ENCODE data around the gene KDM4B. TPM values are rescaled to one million over a fixed set of nuclear protein-coding genes. Genes with fewer than 3 reads are reported as not detected.

KDM4B gene
- total and polyA plus RNA-seq, 2 of the 8 experiments (the other 6 are each of a cell fraction or from before 2014, with no cell fraction given) = 12.0 to 31.9 TPM

GRCh38 chr19:5059793-5060192, 90.9 kb downstream of the KDM4B start:
- CTCF ChIA-PET (ENCODE audit: partially characterized antibody) = interaction anchor here (0.6 to 3.3 kb wide), 7 partner anchors 8 to 77 kb away, joined by 3 to 10 read pairs (median 5); no protein-coding TSS in a partner anchor
- no peak overlapping the region for H3K23ac ChIP-seq (ENCODE audit: insufficient read length)

More at GRCh38 chr19:5059793-5060192, 90.9 kb downstream of the KDM4B start:
- peaks cover 0 to 9% (median 0%) of the 10 kb centered on the region in 4 experiments; a peak in 3 of 7 replicates for H3K4me1 ChIP-seq (replicated peaks in 1 of 4; ENCODE audit: control insufficient read depth in 3 of 4, insufficient read depth in 4 of 4, low read length in 3 of 4)
- no peak overlapping the region for H2BK5ac ChIP-seq (ENCODE audit: low read depth, low read length)
- no peaks in the 10 kb centered on the region for H3K23me2 ChIP-seq (ENCODE audit: low read depth, low read length)
- FAIRE-seq (no peak), DNase-seq (ENCODE audit: low read depth in 1 of 2, low spot score in 2 of 2) (no peak)
- no peak overlapping the region for H3K14ac ChIP-seq (ENCODE audit: insufficient read length)
- H3K4ac ChIP-seq (replicated peaks; ENCODE audit: insufficient read length, low read depth, low read length) = no peak overlapping the region
- POLR2A ChIA-PET (ENCODE audit: partially characterized antibody) = no interaction called here
- no peak overlapping the region for H4K91ac ChIP-seq (replicated peaks; ENCODE audit: insufficient read length, low read length)
- no peak overlapping the region for H3K9ac ChIP-seq (replicated peaks in 1 of 4; ENCODE audit: extremely low read depth in 1 of 4, low read depth in 3 of 4, low read length in 3 of 4)
- H2BK20ac ChIP-seq (ENCODE audit: low read length) = no peak overlapping the region
- no peak overlapping the region for H3K27ac ChIP-seq (ENCODE audit: low read depth, low read length)
- H3K79me1 ChIP-seq (ENCODE audit: low read depth, low read length) = no peaks in the 10 kb centered on the region; the same call in 1 of the 2 replicates
- H2AFZ ChIP-seq (ENCODE audit: low read length) = no peak overlapping the region
- no peak overlapping the region for H2AK5ac ChIP-seq (ENCODE audit: low read depth, low read length)
- no peak overlapping the region for H3K56ac ChIP-seq (replicated peaks; ENCODE audit: insufficient read length, low read depth, low read length)
- H3K4me3 ChIP-seq (ENCODE audit: extremely low read depth in 1 of 4, insufficient read depth in 2 of 4, low read depth in 3 of 4, low read length in 4 of 4) = no peak overlapping the region
- no peak for TF ChIP-seq BCL11A (IDR thresholded peaks at IDR 0.05; ENCODE audit: low read depth in 2 of 2, low read length in 2 of 2)
- TF ChIP-seq KDM1A (IDR thresholded peaks at IDR 0.05; ENCODE audit: borderline replicate concordance, low read length) = no peak
- no peak for TF ChIP-seq EZH2 (IDR thresholded peaks at IDR 0.05; ENCODE audit: low read depth, low read length, severe bottlenecking)
- no peak for TF ChIP-seq POLR2A (IDR thresholded peaks at IDR 0.05; ENCODE audit: control extremely low read depth in 1 of 2, low read depth in 2 of 2, low read length in 2 of 2)
- TF ChIP-seq SP4 (IDR thresholded peaks at IDR 0.05; ENCODE audit: low read length) = no peak
- no peak for TF ChIP-seq NANOG (IDR thresholded peaks at IDR 0.05; ENCODE audit: insufficient read depth, low read depth, low read length, poor library complexity, severe bottlenecking)
- TF ChIP-seq SRF (IDR thresholded peaks at IDR 0.05; ENCODE audit: low read depth, low read length) = no peak
- no peak for TF ChIP-seq SIX5 (IDR thresholded peaks at IDR 0.05; ENCODE audit: low read depth, low read length)
- no peak for TF ChIP-seq SIN3A (conservative IDR thresholded peaks at IDR 0.05 in 1 of 2, IDR thresholded peaks at IDR 0.05 in 1 of 2; ENCODE audit: low read depth in 1 of 2, low read length in 2 of 2)
- TF ChIP-seq, protein P1, sequence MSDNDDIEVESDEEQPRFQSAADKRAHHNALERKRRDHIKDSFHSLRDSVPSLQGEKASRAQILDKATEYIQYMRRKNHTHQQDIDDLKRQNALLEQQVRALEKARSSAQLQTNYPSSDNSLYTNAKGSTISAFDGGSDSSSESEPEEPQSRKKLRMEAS (IDR thresholded peaks at IDR 0.05) = no peak
- no peak for TF ChIP-seq JUND (IDR thresholded peaks at IDR 0.05; ENCODE audit: low read length)
- TF ChIP-seq RAD21 (IDR thresholded peaks at IDR 0.05 in 1 of 2, conservative IDR thresholded peaks at IDR 0.05 in 1 of 2; ENCODE audit: low read depth in 2 of 2, low read length in 2 of 2) = no peak
- no peak for TF ChIP-seq TEAD4 (IDR thresholded peaks at IDR 0.05; ENCODE audit: low read depth, low read length)
- no peak overlapping the region for H2BK15ac ChIP-seq (ENCODE audit: low read length)
- H3K18ac ChIP-seq (ENCODE audit: extremely low read depth, low read length) = no peak overlapping the region
- no peak overlapping the region for H4K5ac ChIP-seq (ENCODE audit: insufficient read length, low read depth, low read length)
- H2BK120ac ChIP-seq (replicated peaks; ENCODE audit: low read depth, low read length) = no peak overlapping the region
- H3K9me3 ChIP-seq (ENCODE audit: insufficient read depth in 2 of 2, low read depth in 1 of 2, low read length in 1 of 2) = peaks cover 7 to 12% of the 10 kb centered on the region in 2 experiments; a peak in 3 of 4 replicates
- H4K20me1 ChIP-seq (replicated peaks in 1 of 2; ENCODE audit: control insufficient read depth in 1 of 2, insufficient read depth in 2 of 2, low read length in 2 of 2) = no peaks in the 10 kb centered on the region
- WGBS, 2 experiments (ENCODE audit: extremely low coverage in 1 of 2, insufficient coverage in 1 of 2, insufficient read length in 1 of 2, insufficient replicate concordance in 2 of 2, low coverage in 1 of 2, low lambda C conversion rate in 2 of 2, missing lambda C conversion rate in 1 of 2) = 94% methylated on average over 12 of the region's 12 CpGs; no CpG with 5 or more reads in 1 of the 2 experiments
- H3K27me3 ChIP-seq (replicated peaks in 1 of 4; ENCODE audit: control insufficient read depth in 3 of 4, extremely low read depth in 1 of 4, insufficient read depth in 3 of 4, low read length in 3 of 4) = no peaks in the 10 kb centered on the region
- H4K8ac ChIP-seq (ENCODE audit: extremely low read depth, insufficient read depth, low read length) = no peak overlapping the region
- H2BK12ac ChIP-seq (ENCODE audit: low read depth, low read length) = no peak overlapping the region
- H3K4me2 ChIP-seq (ENCODE audit: insufficient read depth in 1 of 2, low read depth in 2 of 2, low read length in 2 of 2) = no peak overlapping the region
- peaks cover 0 to 8% (median 4%) of the 10 kb centered on the region in 4 experiments; a peak in 3 of 8 replicates for H3K36me3 ChIP-seq (ENCODE audit: control insufficient read depth in 2 of 4, insufficient read depth in 4 of 4, low read length in 3 of 4)
- H3K79me2 ChIP-seq (ENCODE audit: control insufficient read depth in 1 of 2, insufficient read depth in 2 of 2, low read length in 2 of 2) = no peaks in the 10 kb centered on the region
